Kidney glomerular epithelial cell (primary cell): ENCODE results near the gene PRLR.

Experiments used
- DNase-seq: peaks from one replicate; lab custom pipeline; 2025; lab: John Stamatoyannopoulos, UW

Gene PRLR

GRCh38 chr5:35159370-35159742 lies 70.9 kb downstream of the PRLR start:
- DNase-seq, result no peak

GRCh38 chr5:35158622-35159369 lies 71.5 kb downstream of the PRLR start:
- no peak for DNase-seq

GRCh38 chr5:35158204-35158603 lies 72.1 kb downstream of the PRLR start:
- no peak for DNase-seq

GRCh38 chr5:35153375-35153932 lies 76.8 kb downstream of the PRLR start:
- DNase-seq, result no peak

- DNase-seq, result no peak
Measured at GRCh38 chr5:35152733-35153132, 77.6 kb downstream of the PRLR start.

GRCh38 chr5:35151146-35151920 lies 79.0 kb downstream of the PRLR start:
- DNase-seq, result no peak

- DNase-seq, result no peak
Measured at GRCh38 chr5:35149041-35149440, 81.2 kb downstream of the PRLR start.

GRCh38 chr5:35146406-35146805 lies 83.9 kb downstream of the PRLR start:
- no peak for DNase-seq

GRCh38 chr5:35145691-35146317 lies 84.5 kb downstream of the PRLR start:
- peak; percentile 35 for DNase-seq

- DNase-seq, result no peak
Measured at GRCh38 chr5:35145012-35145411, 85.3 kb downstream of the PRLR start.

- DNase-seq, result no peak
Measured at GRCh38 chr5:35143841-35144240, 86.4 kb downstream of the PRLR start.

- DNase-seq, result no peak
Measured at GRCh38 chr5:35141739-35142138, 88.5 kb downstream of the PRLR start.

- DNase-seq, result no peak
Measured at GRCh38 chr5:35138232-35138631, 92.1 kb downstream of the PRLR start.

- peak; percentile 47 for DNase-seq
Measured at GRCh38 chr5:35136386-35136785, 93.9 kb downstream of the PRLR start.

GRCh38 chr5:35135239-35135700 lies 95.0 kb downstream of the PRLR start:
- DNase-seq, result no peak

- no peak for DNase-seq
Measured at GRCh38 chr5:35134278-35135030, 95.8 kb downstream of the PRLR start.

GRCh38 chr5:35133186-35133585 lies 97.1 kb downstream of the PRLR start:
- DNase-seq, result no peak

GRCh38 chr5:35131723-35132122 lies 98.6 kb downstream of the PRLR start:
- DNase-seq, result no peak

- DNase-seq, result peak; percentile 84
Measured at GRCh38 chr5:35129921-35130485, 100.3 kb downstream of the PRLR start.

GRCh38 chr5:35129276-35129675 lies 101.0 kb downstream of the PRLR start:
- peak; percentile 70 for DNase-seq

- no peak for DNase-seq
Measured at GRCh38 chr5:35127006-35127405, 103.3 kb downstream of the PRLR start.

- no peak for DNase-seq
Measured at GRCh38 chr5:35125746-35126145, 104.5 kb downstream of the PRLR start.
